8988T (cell line): ENCODE results near the gene MCM3AP.
"Not testable (repeated sequence)": the region's sequence is repeated elsewhere in the genome, so short reads cannot be mapped to it uniquely, and the experiment has no call there.

Experiments used
- DNase-seq: peaks from one replicate; pipeline ENCODE4 v3.0.0; 2011

MCM3AP gene

DNA sequence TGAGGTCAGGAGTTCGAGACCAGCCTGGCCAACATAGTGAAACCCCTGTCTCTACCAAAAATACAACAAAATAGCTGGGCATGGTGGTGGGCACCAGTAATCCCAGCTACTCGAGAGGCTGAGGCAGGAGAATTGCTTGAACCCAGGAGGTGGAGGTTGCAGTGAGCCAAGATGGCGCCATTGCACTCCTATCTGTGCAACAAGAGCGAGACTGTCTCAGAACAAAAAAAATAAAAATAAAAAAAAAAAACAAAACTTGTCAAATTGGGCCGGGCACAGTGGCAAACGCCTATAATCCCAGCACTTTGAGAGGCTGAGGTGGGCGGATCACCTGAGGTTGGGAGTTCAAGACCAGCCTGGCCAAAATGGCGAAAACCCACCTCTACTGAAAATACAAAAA is 24.8 kb upstream of the MCM3AP start:
- DNase-seq: not testable (repeated sequence)

DNA sequence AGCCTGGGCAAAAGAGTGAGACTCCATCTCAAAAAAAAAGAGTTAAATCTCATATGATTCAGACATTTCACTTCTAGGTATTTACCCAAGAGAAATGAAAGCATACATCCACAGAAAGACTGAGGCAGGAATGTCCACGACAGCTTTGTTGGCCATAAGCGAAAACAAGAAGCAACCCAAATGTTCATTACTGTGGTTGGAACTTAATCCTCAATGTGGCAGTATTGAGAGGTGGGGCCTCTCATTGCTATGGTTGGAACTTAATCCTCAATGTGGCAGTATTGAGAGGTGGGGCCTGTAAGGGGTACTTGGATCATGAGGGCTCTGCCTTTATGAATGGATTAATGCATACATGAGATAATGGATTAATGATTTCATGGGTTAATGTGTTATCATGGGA is 23.0 kb upstream of the MCM3AP start:
- DNase-seq: no peak

DNA sequence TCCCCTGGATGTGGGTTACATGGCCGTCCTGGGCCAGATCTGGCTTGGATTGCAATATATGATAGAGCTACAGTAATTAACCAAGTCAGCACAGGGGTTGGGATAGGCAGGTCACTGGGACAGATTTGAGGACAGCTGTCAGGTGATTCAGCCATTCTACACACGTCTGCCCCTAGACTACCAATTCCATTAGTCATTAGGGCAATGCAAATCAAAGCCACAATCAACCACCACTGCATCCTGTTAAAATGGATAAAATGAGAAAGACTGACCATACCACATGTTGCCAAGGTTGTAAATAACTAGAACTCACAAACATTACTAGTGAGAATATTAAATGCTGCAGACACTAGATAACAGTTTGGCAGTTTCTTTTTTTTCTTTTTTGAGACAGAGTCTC is 22.2 kb upstream of the MCM3AP start:
- DNase-seq: no peak

GRCh38 chr21:46304955-46305354 is 19.5 kb upstream of the MCM3AP start:
- no peak for DNase-seq

- DNase-seq: no peak
Measured at GRCh38 chr21:46304437-46304836, 19.0 kb upstream of the MCM3AP start.

GRCh38 chr21:46301759-46302158 is 16.3 kb upstream of the MCM3AP start:
- no peak for DNase-seq

DNA sequence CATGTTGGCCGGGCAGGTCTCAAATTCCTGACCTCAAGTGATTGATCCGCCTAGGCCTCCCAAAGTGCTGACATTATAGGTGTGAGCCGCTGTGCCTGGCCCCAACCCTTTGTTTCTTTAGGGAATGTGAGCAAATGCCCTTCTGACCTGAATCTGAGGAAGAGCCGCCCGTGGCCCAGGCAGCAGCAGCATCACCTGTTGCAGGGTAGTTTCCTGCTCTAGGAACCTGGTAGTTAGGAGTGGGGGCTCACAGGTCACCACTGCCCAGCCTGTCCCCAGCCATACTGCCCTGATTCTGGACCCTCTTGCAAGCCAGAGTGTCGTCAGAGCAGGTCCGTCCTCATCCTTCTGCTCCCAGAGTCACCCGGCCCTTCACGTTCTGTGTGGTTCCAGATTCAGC is 13.8 kb upstream of the MCM3AP start:
- DNase-seq: no peak

DNA sequence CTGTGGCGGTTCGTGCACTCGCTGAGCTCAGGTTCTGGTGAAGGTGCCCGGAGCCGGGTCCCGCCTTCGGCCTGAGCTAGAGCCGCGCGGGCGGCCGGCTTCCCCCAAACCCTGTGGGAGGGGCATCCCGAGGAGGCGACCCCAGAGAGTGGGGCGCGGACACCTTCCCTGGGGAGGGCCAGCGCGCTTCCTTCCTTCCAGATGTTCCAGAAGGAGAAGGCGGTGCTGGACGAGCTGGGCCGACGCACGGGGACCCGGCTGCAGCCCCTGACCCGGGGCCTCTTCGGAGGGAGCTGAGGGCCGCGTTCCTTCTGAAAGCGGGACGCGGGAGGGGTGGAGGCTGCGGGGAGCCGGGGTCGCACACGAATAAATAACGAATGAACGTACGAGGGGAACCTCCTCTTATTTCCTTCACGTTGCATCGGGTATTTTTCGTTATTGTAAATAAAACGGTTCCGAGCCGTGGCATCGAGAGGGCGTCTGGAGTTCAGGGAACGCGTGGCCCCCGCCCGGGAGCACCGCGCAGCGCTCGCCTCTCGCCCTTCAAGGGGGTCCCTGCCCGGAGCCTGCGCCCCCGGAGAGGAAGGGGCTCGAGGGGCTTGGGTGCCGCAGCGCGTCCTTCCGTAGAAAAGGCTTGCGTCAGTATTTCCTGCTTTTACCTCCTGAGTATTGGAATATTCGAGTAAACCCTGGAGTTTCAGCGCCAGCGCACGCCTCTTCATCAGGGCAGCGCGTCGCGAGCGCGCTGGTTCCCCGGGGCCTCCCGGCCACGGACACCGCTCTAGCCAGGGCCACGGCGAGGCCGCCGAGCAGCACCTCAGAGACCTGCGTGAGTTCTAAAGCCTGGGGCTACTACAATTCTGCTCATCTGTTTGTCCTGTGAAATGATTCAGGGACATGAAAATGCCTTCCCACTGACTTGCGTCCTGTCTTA is 12.2 kb upstream of the MCM3AP start:
- DNase-seq: no peak

GRCh38 chr21:46295996-46296752 is 10.8 kb upstream of the MCM3AP start:
- DNase-seq: no peak

GRCh38 chr21:46295177-46295770 is 9.9 kb upstream of the MCM3AP start:
- no peak for DNase-seq

DNA sequence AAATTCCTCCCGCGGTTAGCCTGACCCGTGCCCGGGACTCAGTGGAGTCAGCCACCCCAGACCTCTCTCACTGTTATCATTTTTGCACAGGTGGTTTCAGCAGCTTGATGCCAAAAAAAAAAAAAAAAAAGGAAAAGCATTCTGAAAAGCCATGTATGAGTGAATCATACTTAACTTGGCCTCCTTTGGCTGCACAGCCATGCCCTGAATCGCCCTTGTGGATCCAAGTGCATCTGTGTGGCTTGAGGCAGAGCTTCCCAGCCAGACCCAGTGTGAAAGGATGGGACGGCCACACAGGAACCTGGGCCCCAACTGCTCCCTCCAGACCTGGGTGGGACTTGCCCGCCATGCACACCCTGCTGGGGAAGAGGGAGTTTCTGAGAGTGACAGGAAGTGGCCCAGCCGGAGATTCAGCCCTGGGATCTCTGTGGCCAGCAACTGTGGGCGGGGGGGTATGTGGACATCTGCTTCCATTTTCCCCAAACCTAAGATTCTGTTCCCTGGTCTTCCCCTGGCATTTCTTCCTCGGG is 9.3 kb upstream of the MCM3AP start:
- no peak for DNase-seq

GRCh38 chr21:46291561-46291960 is 6.2 kb upstream of the MCM3AP start:
- no peak for DNase-seq

DNA sequence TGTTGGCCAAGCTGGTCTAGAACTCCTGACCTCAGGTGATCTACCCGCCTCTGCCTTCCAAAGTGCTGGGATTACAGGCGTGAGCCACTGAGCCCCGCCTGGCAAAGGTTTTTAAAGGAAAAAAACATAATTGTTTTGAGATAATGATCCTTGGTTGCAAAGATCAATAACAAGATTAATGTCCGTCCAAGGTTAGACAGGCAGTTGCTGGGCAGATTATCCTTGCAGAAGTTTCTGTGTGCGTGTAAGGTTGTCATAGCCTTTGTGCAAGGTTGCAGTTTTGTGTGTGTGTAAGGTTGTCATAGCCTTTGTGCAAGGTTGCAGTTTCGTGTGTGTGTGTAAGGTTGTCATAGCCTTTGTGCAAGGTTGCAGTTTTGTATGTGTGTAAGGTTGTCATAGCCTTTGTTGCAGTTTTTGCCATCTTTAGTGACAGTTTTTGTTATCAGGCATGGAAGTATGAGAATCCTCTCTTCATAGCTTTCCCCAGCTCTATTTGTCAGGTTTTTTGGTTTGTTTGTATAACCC is 4.3 kb upstream of the MCM3AP start:
- DNase-seq: no peak

- DNase-seq: no peak
Measured at GRCh38 chr21:46287541-46287940, 2.1 kb upstream of the MCM3AP start.

DNA sequence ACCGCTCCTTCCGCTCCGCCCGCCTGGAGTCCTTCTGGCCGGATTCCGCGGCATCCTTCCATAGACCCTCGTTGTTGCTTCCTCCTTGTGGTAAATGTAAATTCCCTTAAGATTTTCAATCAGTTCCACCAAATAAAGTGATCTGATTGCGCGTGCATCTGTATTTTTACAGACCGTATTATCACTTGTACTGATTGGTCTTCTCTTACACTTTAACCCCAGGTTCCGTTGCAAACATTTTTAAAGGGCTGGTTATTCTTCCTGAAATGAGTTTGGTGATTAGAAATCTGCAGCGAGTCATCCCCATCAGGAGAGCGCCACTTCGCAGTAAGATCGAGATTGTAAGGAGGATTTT is 1.2 kb upstream of the MCM3AP start:
- no peak for DNase-seq

DNA sequence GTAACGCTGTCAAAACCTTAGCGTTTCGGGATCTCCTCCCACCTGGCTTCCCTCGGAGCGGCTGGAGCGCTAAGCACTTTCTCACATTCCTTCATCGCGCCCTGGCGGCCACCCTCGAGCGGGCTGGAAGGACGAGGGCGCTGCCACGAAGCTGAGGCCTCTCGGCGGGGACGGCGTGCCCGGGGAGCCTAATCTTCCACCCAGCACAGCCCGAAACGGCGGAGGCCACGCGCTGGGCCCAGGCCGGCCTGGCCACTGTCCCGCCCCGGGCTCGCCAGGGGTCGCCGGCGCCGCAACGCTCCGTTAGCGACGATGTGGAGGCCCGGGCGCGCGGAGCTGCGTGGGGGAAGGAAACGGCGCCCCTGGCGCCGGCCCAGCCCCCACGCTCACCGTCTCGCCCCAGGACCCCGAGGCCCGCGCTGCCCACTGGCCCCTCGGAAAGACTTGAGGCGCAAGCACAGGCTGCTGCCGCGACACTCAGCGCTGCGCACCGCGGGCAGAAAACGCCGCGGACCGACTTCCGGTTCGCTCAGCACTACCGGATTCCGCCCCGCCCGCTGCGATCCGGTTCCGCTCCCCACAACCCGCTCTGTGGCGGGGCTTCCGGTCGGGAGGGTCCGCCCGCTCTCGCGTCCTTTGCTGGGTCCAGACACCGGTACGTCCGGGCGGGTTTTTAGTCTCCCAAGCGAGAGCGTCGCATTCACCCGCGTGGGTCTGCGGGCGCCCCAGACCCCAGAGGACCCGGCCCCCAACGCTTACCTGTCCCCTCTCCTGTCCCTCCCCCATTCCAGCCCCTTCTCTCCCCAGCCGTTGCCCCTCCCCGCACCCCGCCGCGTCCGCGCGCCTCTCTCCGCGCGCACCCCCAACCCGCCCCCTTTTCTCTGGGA is 593 bp upstream of the MCM3AP start, which contains the start of gene YBEY:
YBEY (plus strand) TSS at position 582 of the 887 bp plus-strand sequence. CDS start 572 bp downstream, outside the sequence.
- DNase-seq: peak; percentile 76

DNA sequence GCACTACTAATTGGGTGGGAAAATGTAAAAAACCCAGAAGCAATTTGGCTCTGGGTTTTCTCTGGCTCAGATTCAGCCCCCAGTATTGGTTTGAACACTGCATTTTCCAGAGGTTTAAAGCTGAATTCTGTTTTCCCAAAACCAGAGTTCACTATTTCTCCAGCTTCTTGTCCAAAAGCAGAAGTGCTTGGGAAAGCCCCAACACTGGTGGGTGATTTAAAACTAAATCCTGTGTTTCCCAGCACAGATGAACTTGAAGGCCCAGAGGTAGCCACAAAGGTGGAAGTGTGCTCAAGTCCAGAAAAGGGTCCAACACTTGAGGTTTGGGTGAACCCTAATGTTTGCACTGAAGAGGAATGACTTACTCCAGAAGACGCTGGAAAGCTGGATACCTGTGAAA is 678 bp downstream of the MCM3AP start:
- DNase-seq: no peak

GRCh38 chr21:46284077-46284644 is 1.2 kb downstream of the MCM3AP start:
- no peak for DNase-seq

DNA sequence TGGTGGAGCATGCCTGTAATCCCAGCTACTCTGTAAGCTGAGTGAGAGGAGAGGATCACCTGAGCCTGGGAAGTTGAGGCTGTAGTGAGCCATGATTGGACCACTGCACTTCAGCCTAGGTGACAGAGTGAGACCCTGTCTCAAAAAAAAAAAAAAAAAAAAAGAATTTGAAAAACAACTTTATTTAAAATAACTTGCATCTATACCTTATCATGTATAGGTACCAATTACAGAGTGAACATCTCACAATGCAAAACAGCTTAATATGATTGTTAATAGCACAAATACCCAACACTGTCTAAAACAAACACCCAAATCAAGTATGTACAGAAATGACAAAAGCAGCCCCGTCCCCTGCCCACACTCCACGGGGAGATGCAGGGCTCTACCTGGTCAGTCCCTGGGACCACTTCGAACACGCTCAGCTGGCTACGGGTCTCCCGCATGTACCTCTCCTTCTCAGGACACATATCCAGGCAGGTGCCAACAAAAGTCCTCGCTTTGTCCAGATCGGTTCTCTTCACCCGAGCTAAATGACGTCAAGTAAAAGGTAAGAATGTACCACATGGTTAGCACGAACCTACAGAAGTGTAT is 10.5 kb downstream of the MCM3AP start:
- DNase-seq: no peak

- no peak for DNase-seq
Measured at GRCh38 chr21:46273341-46273740, 12.1 kb downstream of the MCM3AP start.

GRCh38 chr21:46269466-46269865 is 15.9 kb downstream of the MCM3AP start:
- DNase-seq: no peak
